SK-N-SH (cell line): Measurements from ENCODE around the gene SP9.

Source experiments
- FOSL2 ChIP-seq: IDR thresholded peaks from 2 replicates; pipeline ENCODE4 v1.4.0; 2012; ENCODE audit warnings: low read depth, mild to moderate bottlenecking, moderate library complexity, borderline replicate concordance
- POLR2AphosphoS5 ChIP-seq: IDR thresholded peaks from 2 replicates; pipeline ENCODE4 v1.6.1; 2012; ENCODE audit warnings: low read depth, low read length
- SIN3A ChIP-seq: IDR thresholded peaks from 2 replicates; pipeline ENCODE4 v1.6.1; 2012; ENCODE audit warnings: low read depth, mild to moderate bottlenecking, low read length, moderate library complexity, borderline replicate concordance

- TF ChIP-seq SIN3A = no peak
- no peak for TF ChIP-seq FOSL2
- TF ChIP-seq POLR2AphosphoS5 = no peak
Measured at GRCh38 chr2:174334781-174335251, at the start of gene SP9.
